PC-3 (cell line): Measurements from ENCODE around the gene LIMK1.

ENCODE experiments used
- CTCF ChIP-seq: fragments of 300-600 bp; sonication (generic); conservative IDR thresholded peaks from 2 replicates; pipeline ENCODE4 v1.5.1; 2017; ENCODE audit warnings: antibody characterized with exemption, low read depth, mild to moderate bottlenecking, low read length
- EZH2phosphoT487 ChIP-seq: fragments of 300-600 bp; sonication (generic); IDR thresholded peaks from 2 replicates; pipeline ENCODE4 v1.6.1; 2018; ENCODE audit warnings: mild to moderate bottlenecking, antibody characterized with exemption, low read length, borderline replicate concordance

- TF ChIP-seq CTCF (no peak), EZH2phosphoT487 (no peak)
These were observed 11.5 kb downstream of the LIMK1 start for GRCh38 chr7:74095135-74095534.
